NCI-H460 (cell line): ENCODE results near the gene COL15A1. TPM values are rescaled to one million over a fixed set of nuclear protein-coding genes. Genes with fewer than 3 reads are reported as not detected.

Source experiments
- DNase-seq: peaks from one replicate; pipeline ENCODE4 v3.0.0-alpha.2; 2016; ENCODE audit warnings: low read depth; ENCODE audit errors: extremely low read depth
- total RNA-seq: library from RNA; depleted of rRNA; stranded (reverse); fragments of >200 nt; shearing (Covaris generic); gene quantifications from 2 replicates; pipeline ENCODE4 v1.2.3, GENCODE V29; 2014

Gene COL15A1
- total RNA-seq, 1 experiment from 2014 or later = 1.0 TPM

GRCh38 chr9:98942906-98943681, 613 bp upstream of the COL15A1 start:
- no peak for DNase-seq

- no peak for DNase-seq
These were observed 488 bp downstream of the COL15A1 start for GRCh38 chr9:98944057-98944733.

- no peak for DNase-seq
These were observed 997 bp downstream of the COL15A1 start for GRCh38 chr9:98944734-98945074.

- no peak for DNase-seq
These were observed 5.9 kb downstream of the COL15A1 start for GRCh38 chr9:98949565-98949964.

- DNase-seq = no peak
These were observed 6.6 kb downstream of the COL15A1 start for GRCh38 chr9:98950262-98950661.

GRCh38 chr9:98951967-98952366, 8.3 kb downstream of the COL15A1 start:
- DNase-seq = no peak

- DNase-seq = no peak
These were observed 10.0 kb downstream of the COL15A1 start for GRCh38 chr9:98953581-98954243.

- no peak for DNase-seq
These were observed 10.5 kb downstream of the COL15A1 start for GRCh38 chr9:98954244-98954610.

GRCh38 chr9:98955259-98955658, 11.6 kb downstream of the COL15A1 start:
- no peak for DNase-seq

GRCh38 chr9:98957826-98958225, 14.1 kb downstream of the COL15A1 start:
- no peak for DNase-seq

- no peak for DNase-seq
These were observed 14.7 kb downstream of the COL15A1 start for GRCh38 chr9:98958271-98958984.

- DNase-seq = no peak
These were observed 16.7 kb downstream of the COL15A1 start for GRCh38 chr9:98960409-98960808.

GRCh38 chr9:98961513-98962180, 17.9 kb downstream of the COL15A1 start:
- no peak for DNase-seq

- DNase-seq = no peak
These were observed 18.5 kb downstream of the COL15A1 start for GRCh38 chr9:98962181-98962560.

GRCh38 chr9:98962861-98963260, 19.2 kb downstream of the COL15A1 start:
- no peak for DNase-seq

- DNase-seq = no peak
These were observed 20.5 kb downstream of the COL15A1 start for GRCh38 chr9:98964201-98964600.

GRCh38 chr9:98964911-98965336, 21.2 kb downstream of the COL15A1 start:
- no peak for DNase-seq

GRCh38 chr9:98966676-98967075, 23.0 kb downstream of the COL15A1 start:
- DNase-seq = no peak

GRCh38 chr9:98967257-98967656, 23.6 kb downstream of the COL15A1 start:
- no peak for DNase-seq

- no peak for DNase-seq
These were observed 24.0 kb downstream of the COL15A1 start for GRCh38 chr9:98967680-98968079.
